Keratinocyte (primary cell): Measurements from ENCODE around the gene SLC6A17. TPM values are rescaled to one million over a fixed set of nuclear protein-coding genes. Genes with fewer than 3 reads are reported as not detected.

Experiments
- DNase-seq: peaks from one replicate; pipeline ENCODE4 v3.0.0-alpha.2; 2011; ENCODE audit warnings: low read depth, missing footprints, low spot score
- FAIRE-seq: peaks from 2 replicates; lab custom pipeline; 2011; peaks lifted over from hg19 to GRCh38; lab: Jason Lieb, UNC
- H2AFZ ChIP-seq: 2 replicates; pipeline ENCODE4 v1.6.0; 2012; ENCODE audit warnings: low read length, control low read depth, inconsistent platforms; ENCODE audit not compliant: control insufficient read depth
- H3K27ac ChIP-seq: 2 replicates; pipeline ENCODE4 v1.5.1; 2011; ENCODE audit warnings: low read length; ENCODE audit not compliant: control insufficient read depth, insufficient read depth
- H3K27me3 ChIP-seq: 3 replicates; pipeline ENCODE4 v1.6.0; 2011; ENCODE audit warnings: low read length; ENCODE audit not compliant: control insufficient read depth, insufficient read depth; ENCODE audit errors: extremely low read depth
- H3K36me3 ChIP-seq, 2 experiments: 2 replicates in 1 of 2; 3 replicates in 1 of 2; pipeline ENCODE4 v1.5.1; 2011; ENCODE audit warnings: low read length in 2 of 2, mild to moderate bottlenecking in 1 of 2; ENCODE audit not compliant: control insufficient read depth in 2 of 2, insufficient read depth in 2 of 2; ENCODE audit errors: extremely low read depth in 1 of 2
- H3K4me1 ChIP-seq: 3 replicates; pipeline ENCODE4 v1.5.1; 2011; ENCODE audit warnings: low read length; ENCODE audit not compliant: control insufficient read depth, insufficient read depth; ENCODE audit errors: extremely low read depth
- H3K4me2 ChIP-seq: 3 replicates; pipeline ENCODE4 v1.6.0; 2011; ENCODE audit warnings: low read depth, low read length; ENCODE audit not compliant: control insufficient read depth, insufficient read depth; ENCODE audit errors: extremely low read depth
- H3K4me3 ChIP-seq, 3 experiments: fragments of 200-600 bp in 1 of 3; sonication (generic) in 1 of 3; 2 replicates in 2 of 3; 3 replicates in 1 of 3; pipeline ENCODE4 v1.5.1; 2011 to 2016; ENCODE audit warnings: low read length in 3 of 3, mild to moderate bottlenecking in 3 of 3, control low read depth in 2 of 3, inconsistent platforms in 1 of 3, low read depth in 1 of 3, mixed read lengths in 1 of 3, mixed run types in 1 of 3, moderate library complexity in 1 of 3; ENCODE audit not compliant: control insufficient read depth in 2 of 3, insufficient read depth in 2 of 3; ENCODE audit errors: extremely low read depth in 1 of 3
- H3K79me2 ChIP-seq: 2 replicates; pipeline ENCODE4 v1.6.0; 2012; ENCODE audit warnings: low read length; ENCODE audit not compliant: control insufficient read depth, insufficient read depth
- H3K9ac ChIP-seq: 3 replicates; pipeline ENCODE4 v1.6.0; 2011; ENCODE audit warnings: low read length; ENCODE audit not compliant: control insufficient read depth, insufficient read depth; ENCODE audit errors: extremely low read depth
- H3K9me1 ChIP-seq: 3 replicates; pipeline ENCODE4 v1.6.0; 2011; ENCODE audit warnings: low read length; ENCODE audit not compliant: control insufficient read depth, insufficient read depth; ENCODE audit errors: extremely low read depth
- H3K9me3 ChIP-seq: 2 replicates; pipeline ENCODE4 v1.5.1; 2012; ENCODE audit warnings: low read depth, low read length; ENCODE audit not compliant: control insufficient read depth
- H4K20me1 ChIP-seq: 3 replicates; pipeline ENCODE4 v1.6.0; 2011; ENCODE audit warnings: low read length; ENCODE audit not compliant: control insufficient read depth, insufficient read depth; ENCODE audit errors: extremely low read depth
- EZH2 ChIP-seq: IDR thresholded peaks from one replicate; pipeline ENCODE4 v1.6.1; 2012; ENCODE audit warnings: inconsistent platforms, mild to moderate bottlenecking, low read length, moderate library complexity
- dilution Hi-C: fragments of 300-500 bp; cut with MboI; formaldehyde crosslinking; loops from one replicate; pipeline ENCODE4 v1.7.0; 2020; ENCODE audit warnings: low sequenced_read_pairs; ENCODE audit not compliant: extremely low pct_ligation_motif_present
- polyA plus RNA-seq, 5 experiments: library from polyadenylated mRNA; depleted of rRNA in 3 of 5; stranded (reverse) in 3 of 5; stranded (forward) in 1 of 5; unstranded in 1 of 5; fragments of >200 nt; gene quantifications; 1 replicate in 1 of 5; 2 replicates in 3 of 5; 3 replicates in 1 of 5; pipeline versions ENCODE4 v1.2.1 to v1.2.3, GENCODE V29; 2011 to 2012; ENCODE audit warnings: missing spikeins in 2 of 5, low read depth in 1 of 5, low replicate concordance in 1 of 5
- TF ChIP-seq, protein P1 (sequence below), 3 experiments: IDR thresholded peaks in 1 of 3; conservative IDR thresholded peaks in 1 of 3; optimal IDR thresholded peaks in 1 of 3; 2 replicates in 2 of 3; 3 replicates in 1 of 3; pipeline versions ENCODE3 to v1.5.1; 2011; ENCODE audit warnings: low read length in 3 of 3, mild to moderate bottlenecking in 3 of 3, moderate library complexity in 2 of 3, control low read depth in 1 of 3, inconsistent platforms in 1 of 3; ENCODE audit not compliant: insufficient read depth in 2 of 3; ENCODE audit errors: extremely low read depth in 1 of 3

The SLC6A17 gene
- polyA plus RNA-seq, 1 donor (not counting 4 experiments of a cell fraction or from before 2014, with no cell fraction given), result 0.25 TPM

DNA sequence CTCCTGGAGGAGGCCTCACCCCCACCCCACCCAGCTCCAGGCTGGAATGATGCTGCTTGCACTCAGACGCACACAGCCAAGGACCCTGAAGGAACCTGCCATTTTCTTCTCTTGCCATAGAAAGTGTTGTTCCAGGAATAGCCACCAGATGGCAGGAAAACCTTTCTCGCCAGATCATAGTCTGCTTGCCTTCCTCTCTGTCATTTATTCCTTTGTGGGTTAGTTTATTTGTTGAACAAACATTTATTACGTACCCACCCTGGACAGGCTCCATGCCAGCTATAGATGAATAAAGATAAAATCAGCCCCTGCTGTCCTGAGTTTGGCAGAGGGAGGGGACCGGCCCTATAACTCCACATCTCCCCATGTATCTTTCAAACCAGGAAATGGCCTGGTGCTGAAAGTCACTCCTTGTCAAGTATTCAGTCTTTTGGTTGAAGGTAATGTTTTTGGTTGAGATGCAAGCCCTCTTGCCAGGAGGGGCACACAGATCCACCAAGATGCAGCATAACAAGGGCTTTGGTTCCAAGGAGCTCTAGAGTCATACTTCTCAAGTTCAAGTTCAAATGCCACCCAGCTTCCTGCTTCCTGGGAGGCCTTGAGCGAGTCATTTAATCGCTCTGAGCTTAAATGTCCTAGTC, 52.8 kb downstream of the SLC6A17 start:
- FAIRE-seq (peak; percentile 92), DNase-seq (no peak)
- H3K4me2 ChIP-seq, result no peak overlapping the region
- no peaks in the 10 kb centered on the region for H3K9me1 ChIP-seq
- H3K36me3 ChIP-seq, result no peaks in the 10 kb centered on the region
- dilution Hi-C loops, result no loop called here
- no peaks in the 10 kb centered on the region for H3K4me1 ChIP-seq
- H3K4me3 ChIP-seq, result no peak overlapping the region
- H3K9me3 ChIP-seq, result no peaks in the 10 kb centered on the region
- no peaks in the 10 kb centered on the region for H3K79me2 ChIP-seq
- H2AFZ ChIP-seq, result no peak overlapping the region
- H3K27ac ChIP-seq, result no peak overlapping the region
- no peak overlapping the region for H3K9ac ChIP-seq
- H4K20me1 ChIP-seq, result no peaks in the 10 kb centered on the region
- no peaks in the 10 kb centered on the region for H3K27me3 ChIP-seq
- TF ChIP-seq EZH2, result no peak
- TF ChIP-seq, protein P1, sequence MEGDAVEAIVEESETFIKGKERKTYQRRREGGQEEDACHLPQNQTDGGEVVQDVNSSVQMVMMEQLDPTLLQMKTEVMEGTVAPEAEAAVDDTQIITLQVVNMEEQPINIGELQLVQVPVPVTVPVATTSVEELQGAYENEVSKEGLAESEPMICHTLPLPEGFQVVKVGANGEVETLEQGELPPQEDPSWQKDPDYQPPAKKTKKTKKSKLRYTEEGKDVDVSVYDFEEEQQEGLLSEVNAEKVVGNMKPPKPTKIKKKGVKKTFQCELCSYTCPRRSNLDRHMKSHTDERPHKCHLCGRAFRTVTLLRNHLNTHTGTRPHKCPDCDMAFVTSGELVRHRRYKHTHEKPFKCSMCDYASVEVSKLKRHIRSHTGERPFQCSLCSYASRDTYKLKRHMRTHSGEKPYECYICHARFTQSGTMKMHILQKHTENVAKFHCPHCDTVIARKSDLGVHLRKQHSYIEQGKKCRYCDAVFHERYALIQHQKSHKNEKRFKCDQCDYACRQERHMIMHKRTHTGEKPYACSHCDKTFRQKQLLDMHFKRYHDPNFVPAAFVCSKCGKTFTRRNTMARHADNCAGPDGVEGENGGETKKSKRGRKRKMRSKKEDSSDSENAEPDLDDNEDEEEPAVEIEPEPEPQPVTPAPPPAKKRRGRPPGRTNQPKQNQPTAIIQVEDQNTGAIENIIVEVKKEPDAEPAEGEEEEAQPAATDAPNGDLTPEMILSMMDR (optimal IDR thresholded peaks at IDR 0.05 in 1 of 3, IDR thresholded peaks at IDR 0.05 in 1 of 3, conservative IDR thresholded peaks at IDR 0.05 in 1 of 3; ENCODE audit: extremely low read depth in 1 of 3, insufficient read depth in 2 of 3, low read length in 3 of 3), result peak; percentile 78 to 80 (median 80)

DNA sequence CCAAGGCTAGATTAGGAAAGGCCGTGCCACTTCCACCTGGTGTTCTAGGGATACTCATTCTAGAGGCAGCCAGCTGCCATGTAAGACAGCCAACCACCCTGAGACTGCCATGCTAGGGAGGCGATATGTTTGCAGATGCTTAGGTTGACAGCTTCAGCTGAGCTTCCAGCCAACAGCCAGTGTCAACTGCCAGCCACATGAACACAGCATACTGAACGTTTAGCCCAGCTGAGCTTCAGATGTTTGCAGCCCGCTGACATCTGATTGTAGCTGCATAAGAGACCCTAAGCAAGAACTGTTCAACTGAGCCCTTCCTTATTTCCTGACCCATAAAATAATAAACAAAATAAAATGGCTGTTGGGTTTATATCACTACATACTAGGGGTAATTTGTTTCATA, 54.9 kb downstream of the SLC6A17 start:
- dilution Hi-C loops, result no loop called here
- Histone ChIP-seq H3K4me1 (peaks cover 4% of the 10 kb centered on the region), H3K9ac (no peak overlapping the region), H3K9me1 (no peaks in the 10 kb centered on the region), H2AFZ (no peak overlapping the region), H3K9me3 (no peaks in the 10 kb centered on the region), H3K36me3 (no peaks in the 10 kb centered on the region), H3K27ac (no peak overlapping the region), H3K4me3 (no peak overlapping the region), H3K79me2 (no peaks in the 10 kb centered on the region), H3K4me2 (no peak overlapping the region), H4K20me1 (no peaks in the 10 kb centered on the region), H3K27me3 (no peaks in the 10 kb centered on the region)
- no peak for TF ChIP-seq EZH2
- TF ChIP-seq, protein P1 (optimal IDR thresholded peaks at IDR 0.05 in 1 of 3, IDR thresholded peaks at IDR 0.05 in 1 of 3, conservative IDR thresholded peaks at IDR 0.05 in 1 of 3; ENCODE audit: extremely low read depth in 1 of 3, insufficient read depth in 2 of 3, low read length in 3 of 3), result no peak
- DNase-seq (no peak), FAIRE-seq (no peak)
